ENCODE measurements around the gene SCFD2. TPM values are rescaled to one million over a fixed set of nuclear protein-coding genes. Genes with fewer than 3 reads are reported as not detected.
"Not testable (repeated sequence)": the region's sequence is repeated elsewhere in the genome, so short reads cannot be mapped to it uniquely, and the experiment has no call there.

SCFD2 gene
- polyA plus RNA-seq, 3 donors = 5.4 to 9.4 (median 6.7) TPM

DNA sequence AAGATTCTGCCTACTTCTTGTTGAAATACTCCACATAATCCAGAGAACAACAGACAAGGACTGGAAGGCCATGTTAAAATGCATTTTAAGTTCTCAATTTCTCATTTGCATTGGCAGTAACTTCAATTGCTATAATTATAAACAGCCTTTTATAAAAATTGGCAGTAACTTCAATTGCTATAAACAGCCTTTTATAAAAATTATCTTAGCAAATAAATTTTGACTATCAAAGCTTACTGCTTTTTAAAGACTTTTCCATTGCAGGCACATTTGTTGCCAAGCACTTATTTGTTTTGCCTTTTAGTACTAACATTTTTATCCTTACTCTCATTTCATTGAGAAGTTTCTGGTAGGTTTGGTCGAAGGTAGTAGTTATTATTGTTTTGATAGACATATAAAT lies 17.8 kb downstream of the SCFD2 start:
- H3K9me3 Mint-ChIP-seq = peaks cover 5 to 17% (median 8%) of the 10 kb centered on the region in 7 donors
- Histone ChIP-seq H2AFZ (ENCODE audit: insufficient read depth, low read depth, low read length, poor library complexity, severe bottlenecking) (no peak overlapping the region), H3K36me3 (replicated peaks in 1 of 2; ENCODE audit: control insufficient read depth in 1 of 2, insufficient read depth in 2 of 2, low read length in 2 of 2) (peaks cover 29 to 60% of the 10 kb centered on the region in 2 donors), H4K20me1 (ENCODE audit: insufficient read depth, low read length) (no peaks in the 10 kb centered on the region), H3K27ac (ENCODE audit: low read depth in 1 of 2, low read length in 2 of 2) (no peak overlapping the region), H3K4me1 (ENCODE audit: control insufficient read depth in 1 of 2, insufficient read depth in 2 of 2, low read length in 2 of 2) (no peaks in the 10 kb centered on the region), H3K79me2 (ENCODE audit: insufficient read depth, low read length) (no peaks in the 10 kb centered on the region), H3K9me3 (replicated peaks in 1 of 2; ENCODE audit: control insufficient read depth in 1 of 2, insufficient read depth in 1 of 2, low read length in 2 of 2) (no peaks in the 10 kb centered on the region), H3K4me2 (replicated peaks; ENCODE audit: extremely low read depth, low read length, poor library complexity, severe bottlenecking) (no peak overlapping the region), H3K9ac (ENCODE audit: insufficient read depth, low read length, poor library complexity, severe bottlenecking) (no peak overlapping the region), H3K4me3 (replicated peaks in 1 of 3; ENCODE audit: low read depth in 2 of 3, low read length in 3 of 3) (no peak overlapping the region), H3K27me3 (ENCODE audit: control insufficient read depth in 2 of 2, insufficient read depth in 2 of 2, low read length in 2 of 2) (no peaks in the 10 kb centered on the region)
- H3K4me3 Mint-ChIP-seq = no peak overlapping the region
- DNase-seq = no peak
- no peaks in the 10 kb centered on the region for H3K4me1 Mint-ChIP-seq
- peaks cover 56 to 62% of the 10 kb centered on the region in 2 donors for H3K36me3 Mint-ChIP-seq
- H3K27me3 Mint-ChIP-seq (ENCODE audit: low read depth in 3 of 3) = peaks cover 0 to 1% (median 0%) of the 10 kb centered on the region in 3 donors
- intact Hi-C loops (cut with micrococcal nuclease) = no loop called here
- no CpG with 5 or more reads among the region's 1 CpG for WGBS (ENCODE audit: insufficient coverage)
- no peak overlapping the region for H3K27ac Mint-ChIP-seq
- no peak for TF ChIP-seq CTCF (IDR thresholded peaks at IDR 0.05)

DNA sequence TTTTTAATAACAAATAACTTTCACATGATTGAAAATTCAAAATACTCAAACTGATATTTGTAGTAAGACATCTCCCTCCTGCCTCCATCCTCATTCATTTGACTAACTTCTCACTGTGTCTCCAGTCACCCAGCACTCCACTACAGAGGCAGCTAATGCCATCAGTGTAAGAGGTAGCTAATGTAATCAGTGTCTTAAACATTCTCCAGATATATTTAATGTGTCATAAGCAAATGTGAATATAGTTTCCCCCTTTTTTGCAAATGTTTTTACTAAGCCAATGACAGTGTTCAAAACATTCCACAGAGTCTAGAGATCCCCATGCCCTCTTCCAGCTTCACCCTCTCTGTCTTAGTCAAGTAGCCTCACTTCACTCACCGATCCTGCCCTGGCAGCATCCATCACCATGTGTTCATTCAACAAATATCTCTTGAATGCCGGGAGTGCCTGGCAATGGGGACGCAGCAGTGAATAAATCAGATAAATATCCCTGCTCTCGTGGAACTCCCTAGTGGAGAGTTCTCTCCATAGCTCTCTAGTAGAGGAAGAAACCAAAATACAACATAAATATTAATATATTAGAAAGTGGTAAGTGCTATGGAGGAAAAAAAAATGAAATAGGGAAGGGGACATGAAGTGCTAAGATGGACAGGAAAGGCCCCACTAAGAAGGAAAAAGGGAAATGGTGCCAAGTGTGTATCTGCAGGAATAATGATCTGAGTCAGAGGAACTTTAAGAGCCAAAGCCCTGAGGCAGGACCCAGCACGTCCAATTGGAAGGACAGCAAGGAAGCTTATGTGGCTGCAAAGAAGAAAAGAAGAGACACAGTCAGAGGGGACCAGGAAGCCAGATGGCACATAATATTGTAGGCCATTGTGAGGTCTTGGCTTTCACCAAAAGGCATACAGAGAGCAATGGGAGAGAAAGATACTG lies 18.7 kb downstream of the SCFD2 start:
- no peak overlapping the region for H3K4me3 Mint-ChIP-seq
- H3K4me1 Mint-ChIP-seq = no peaks in the 10 kb centered on the region
- Histone ChIP-seq H3K4me3 (replicated peaks in 1 of 3; ENCODE audit: low read depth in 2 of 3, low read length in 3 of 3) (no peak overlapping the region), H3K27me3 (ENCODE audit: control insufficient read depth in 2 of 2, insufficient read depth in 2 of 2, low read length in 2 of 2) (no peaks in the 10 kb centered on the region), H3K9me3 (replicated peaks in 1 of 2; ENCODE audit: control insufficient read depth in 1 of 2, insufficient read depth in 1 of 2, low read length in 2 of 2) (no peaks in the 10 kb centered on the region), H3K36me3 (replicated peaks in 1 of 2; ENCODE audit: control insufficient read depth in 1 of 2, insufficient read depth in 2 of 2, low read length in 2 of 2) (peaks cover 24 to 52% of the 10 kb centered on the region in 2 donors), H3K9ac (ENCODE audit: insufficient read depth, low read length, poor library complexity, severe bottlenecking) (no peak overlapping the region), H3K4me1 (ENCODE audit: control insufficient read depth in 1 of 2, insufficient read depth in 2 of 2, low read length in 2 of 2) (no peaks in the 10 kb centered on the region), H3K4me2 (replicated peaks; ENCODE audit: extremely low read depth, low read length, poor library complexity, severe bottlenecking) (no peak overlapping the region), H2AFZ (ENCODE audit: insufficient read depth, low read depth, low read length, poor library complexity, severe bottlenecking) (no peak overlapping the region), H3K27ac (ENCODE audit: low read depth in 1 of 2, low read length in 2 of 2) (no peak overlapping the region), H4K20me1 (ENCODE audit: insufficient read depth, low read length) (no peaks in the 10 kb centered on the region), H3K79me2 (ENCODE audit: insufficient read depth, low read length) (no peaks in the 10 kb centered on the region)
- peak overlapping the region in 1 of 7 donors; percentile 58 for H3K27ac Mint-ChIP-seq
- H3K27me3 Mint-ChIP-seq (ENCODE audit: low read depth in 3 of 3) = peaks cover 0 to 1% (median 0%) of the 10 kb centered on the region in 3 donors
- peaks cover 49 to 57% of the 10 kb centered on the region in 2 donors for H3K36me3 Mint-ChIP-seq
- H3K9me3 Mint-ChIP-seq = peaks cover 5 to 21% (median 9%) of the 10 kb centered on the region in 7 donors
- TF ChIP-seq CTCF (IDR thresholded peaks at IDR 0.05) = no peak
- intact Hi-C loops (cut with micrococcal nuclease) = no loop called here
- DNase-seq = no peak
- 92% methylated on average over 2 of the region's 5 CpGs for WGBS (ENCODE audit: insufficient coverage)

DNA sequence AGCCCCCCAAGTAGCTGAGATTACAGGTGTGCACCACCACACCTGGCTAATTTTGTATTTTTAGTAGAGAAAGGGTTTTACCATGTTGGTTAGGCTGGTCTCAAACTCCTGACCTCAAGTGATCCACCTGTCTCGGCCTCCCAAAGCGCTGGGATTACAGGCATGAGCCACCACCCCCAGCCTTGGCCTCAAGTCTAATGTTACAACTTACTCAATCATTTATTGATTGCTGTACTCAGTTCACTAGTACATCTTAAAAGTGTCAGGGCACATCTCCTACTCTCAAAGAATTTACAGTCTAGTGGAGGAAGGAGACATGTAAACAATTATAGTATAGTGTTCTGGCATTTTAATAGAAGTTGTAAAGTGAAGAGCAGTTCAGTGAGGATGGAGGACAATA lies 19.5 kb downstream of the SCFD2 start:
- Mint-ChIP-seq H3K9me3 (peaks cover 5 to 26% (median 12%) of the 10 kb centered on the region in 7 donors), H3K36me3 (peaks cover 53 to 62% of the 10 kb centered on the region in 2 donors)
- H4K20me1 ChIP-seq (ENCODE audit: insufficient read depth, low read length); H3K4me1 ChIP-seq (ENCODE audit: control insufficient read depth in 1 of 2, insufficient read depth in 2 of 2, low read length in 2 of 2); H3K4me3 Mint-ChIP-seq; DNase-seq; H2AFZ ChIP-seq (ENCODE audit: insufficient read depth, low read depth, low read length, poor library complexity, severe bottlenecking); H3K79me2 ChIP-seq (ENCODE audit: insufficient read depth, low read length); H3K27ac Mint-ChIP-seq; H3K27me3 ChIP-seq (ENCODE audit: control insufficient read depth in 2 of 2, insufficient read depth in 2 of 2, low read length in 2 of 2); H3K9me3 ChIP-seq (replicated peaks in 1 of 2; ENCODE audit: control insufficient read depth in 1 of 2, insufficient read depth in 1 of 2, low read length in 2 of 2); H3K27me3 Mint-ChIP-seq (ENCODE audit: low read depth in 3 of 3); H3K4me1 Mint-ChIP-seq; intact Hi-C loops (cut with micrococcal nuclease); H3K4me2 ChIP-seq (replicated peaks; ENCODE audit: extremely low read depth, low read length, poor library complexity, severe bottlenecking); H3K27ac ChIP-seq (ENCODE audit: low read depth in 1 of 2, low read length in 2 of 2); H3K9ac ChIP-seq (ENCODE audit: insufficient read depth, low read length, poor library complexity, severe bottlenecking); H3K4me3 ChIP-seq (replicated peaks in 1 of 3; ENCODE audit: low read depth in 2 of 3, low read length in 3 of 3): not testable (repeated sequence)
- WGBS (ENCODE audit: insufficient coverage) = no CpG with 5 or more reads among the region's 2 CpGs
- peaks cover 19 to 46% of the 10 kb centered on the region in 2 donors for H3K36me3 ChIP-seq (replicated peaks in 1 of 2; ENCODE audit: control insufficient read depth in 1 of 2, insufficient read depth in 2 of 2, low read length in 2 of 2)
